ENCODE results near the gene MAOB.

Gene MAOB

DNA sequence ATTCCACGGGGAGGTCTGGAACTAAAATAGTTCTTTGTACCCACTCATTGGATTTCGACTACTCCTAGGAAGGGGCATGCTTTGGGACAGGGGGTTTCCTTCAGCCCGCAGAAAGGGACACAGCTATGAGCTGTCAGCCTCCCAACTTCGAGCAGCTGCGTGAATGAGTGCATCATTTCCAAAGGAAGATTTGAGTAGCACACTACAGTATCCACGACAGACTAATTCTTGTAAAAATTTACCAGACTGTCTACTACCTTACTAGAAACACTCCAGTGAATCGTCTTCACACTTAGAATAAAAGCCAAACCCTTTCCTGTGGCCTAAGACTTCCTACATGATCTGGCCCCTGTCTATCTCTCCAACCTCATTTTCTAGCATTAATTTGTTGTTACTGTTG is 124.2 kb downstream of the MAOB start:
- no peak overlapping the region for H3K4me3 ChIP-seq
- no peak overlapping the region for H3K9ac ChIP-seq (ENCODE audit: insufficient read length)
- no peak overlapping the region for H3K27ac ChIP-seq
- no peaks in the 10 kb centered on the region for H3K9me3 ChIP-seq (ENCODE audit: low read depth, low read length)
- DNase-seq (ENCODE audit: low read depth, low spot score): no peak
- TF ChIP-seq EZH2 (IDR thresholded peaks at IDR 0.05) (no peak), FOXP2 (optimal IDR thresholded peaks at IDR 0.05; ENCODE audit: control extremely low read depth, extremely low read length, insufficient read depth) (no peak), POLR2AphosphoS5 (IDR thresholded peaks at IDR 0.05; ENCODE audit: borderline replicate concordance, low read depth, low read length) (no peak)
- no peaks in the 10 kb centered on the region for H3K36me3 ChIP-seq (ENCODE audit: insufficient read depth, low read length)

DNA sequence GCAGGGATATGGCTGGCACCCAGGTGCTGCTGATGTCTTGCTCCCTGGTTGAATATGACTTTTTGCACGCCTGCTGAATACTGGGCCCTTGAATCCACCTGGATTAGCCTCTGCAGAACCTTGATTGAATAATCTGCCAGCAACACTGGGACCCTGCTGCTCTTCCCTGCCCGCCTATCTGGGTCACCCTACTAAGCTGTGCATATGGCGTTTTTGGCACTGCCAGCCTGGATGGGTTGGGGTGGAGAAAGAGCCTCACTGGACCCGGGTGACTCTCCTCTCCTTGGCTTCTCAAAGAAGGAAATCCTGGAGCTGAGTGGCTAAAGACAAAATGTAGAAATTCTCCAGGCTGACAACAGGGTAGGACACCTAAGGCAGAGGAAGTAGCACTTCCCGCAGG is 126.2 kb downstream of the MAOB start:
- Histone ChIP-seq H3K4me3 (no peak overlapping the region), H3K36me3 (ENCODE audit: insufficient read depth, low read length) (no peaks in the 10 kb centered on the region), H3K9me3 (ENCODE audit: low read depth, low read length) (no peaks in the 10 kb centered on the region), H3K9ac (ENCODE audit: insufficient read length) (no peak overlapping the region), H3K27ac (no peak overlapping the region)
- no peak for TF ChIP-seq EZH2 (IDR thresholded peaks at IDR 0.05)
- no peak for TF ChIP-seq POLR2AphosphoS5 (IDR thresholded peaks at IDR 0.05; ENCODE audit: borderline replicate concordance, low read depth, low read length)
- no peak for DNase-seq (ENCODE audit: low read depth, low spot score)

DNA sequence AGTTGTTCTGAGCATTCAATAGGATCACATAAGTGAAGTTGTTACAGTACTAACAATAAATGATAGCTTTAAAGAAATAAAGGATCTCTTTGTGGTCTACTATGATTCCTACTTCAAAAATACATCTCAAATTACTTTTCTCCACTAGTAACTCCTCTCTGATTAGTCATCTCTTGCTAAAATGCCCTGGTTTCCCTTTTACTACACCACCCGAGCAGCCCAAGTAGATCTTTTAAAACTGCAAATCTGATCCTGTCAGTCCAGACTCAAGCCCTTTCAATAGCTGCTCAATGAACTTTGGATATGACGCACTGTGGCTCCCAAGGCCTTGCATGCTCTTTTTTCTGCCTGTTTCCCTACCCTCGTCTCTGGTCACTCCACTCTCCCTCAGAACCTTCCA is 128.6 kb downstream of the MAOB start:
- no peaks in the 10 kb centered on the region for H3K36me3 ChIP-seq (ENCODE audit: insufficient read depth, low read length)
- DNase-seq (ENCODE audit: low read depth, low spot score): no peak

GRCh38 chrX:43750248-43750676 is 132.0 kb downstream of the MAOB start:
- Histone ChIP-seq H3K36me3 (ENCODE audit: insufficient read depth, low read length) (no peaks in the 10 kb centered on the region), H3K9ac (ENCODE audit: insufficient read length) (no peak overlapping the region), H3K4me3 (no peak overlapping the region), H3K27ac (no peak overlapping the region), H3K9me3 (ENCODE audit: low read depth, low read length) (no peaks in the 10 kb centered on the region)
- DNase-seq (ENCODE audit: low read depth, low spot score): peak; percentile 28
- TF ChIP-seq FOXP2 (optimal IDR thresholded peaks at IDR 0.05; ENCODE audit: control extremely low read depth, extremely low read length, insufficient read depth) (no peak), POLR2AphosphoS5 (IDR thresholded peaks at IDR 0.05; ENCODE audit: borderline replicate concordance, low read depth, low read length) (no peak), EZH2 (IDR thresholded peaks at IDR 0.05) (no peak)

More for the DNA sequence above, 128.6 kb downstream of the MAOB start:
- H3K27ac ChIP-seq: no peak overlapping the region
- TF ChIP-seq POLR2AphosphoS5 (IDR thresholded peaks at IDR 0.05; ENCODE audit: borderline replicate concordance, low read depth, low read length) (no peak), FOXP2 (optimal IDR thresholded peaks at IDR 0.05; ENCODE audit: control extremely low read depth, extremely low read length, insufficient read depth) (no peak), EZH2 (IDR thresholded peaks at IDR 0.05) (no peak)
- H3K4me3 ChIP-seq: no peak overlapping the region
- H3K9ac ChIP-seq (ENCODE audit: insufficient read length): no peak overlapping the region
- no peaks in the 10 kb centered on the region for H3K9me3 ChIP-seq (ENCODE audit: low read depth, low read length)

- H3K27ac ChIP-seq: no peak overlapping the region
- TF ChIP-seq FOXP2 (optimal IDR thresholded peaks at IDR 0.05; ENCODE audit: control extremely low read depth, extremely low read length, insufficient read depth) (no peak), EZH2 (IDR thresholded peaks at IDR 0.05) (no peak), POLR2AphosphoS5 (IDR thresholded peaks at IDR 0.05; ENCODE audit: borderline replicate concordance, low read depth, low read length) (no peak)
- no peaks in the 10 kb centered on the region for H3K9me3 ChIP-seq (ENCODE audit: low read depth, low read length)
- H3K4me3 ChIP-seq: no peak overlapping the region
- H3K9ac ChIP-seq (ENCODE audit: insufficient read length): no peak overlapping the region
- DNase-seq (ENCODE audit: low read depth, low spot score): no peak
- no peaks in the 10 kb centered on the region for H3K36me3 ChIP-seq (ENCODE audit: insufficient read depth, low read length)
Observed at GRCh38 chrX:43747476-43747875, 134.8 kb downstream of the MAOB start.

GRCh38 chrX:43745938-43746721 is 136.1 kb downstream of the MAOB start:
- Histone ChIP-seq H3K36me3 (ENCODE audit: insufficient read depth, low read length) (no peaks in the 10 kb centered on the region), H3K9me3 (ENCODE audit: low read depth, low read length) (no peaks in the 10 kb centered on the region), H3K9ac (ENCODE audit: insufficient read length) (no peak overlapping the region), H3K4me3 (no peak overlapping the region), H3K27ac (no peak overlapping the region)
- DNase-seq (ENCODE audit: low read depth, low spot score): no peak
- no peak for TF ChIP-seq POLR2AphosphoS5 (IDR thresholded peaks at IDR 0.05; ENCODE audit: borderline replicate concordance, low read depth, low read length)
- TF ChIP-seq FOXP2 (optimal IDR thresholded peaks at IDR 0.05; ENCODE audit: control extremely low read depth, extremely low read length, insufficient read depth): no peak
- TF ChIP-seq EZH2 (IDR thresholded peaks at IDR 0.05): no peak

GRCh38 chrX:43744284-43744683 is 138.0 kb downstream of the MAOB start:
- no peak overlapping the region for H3K4me3 ChIP-seq
- no peak for DNase-seq (ENCODE audit: low read depth, low spot score)
- H3K9ac ChIP-seq (ENCODE audit: insufficient read length): no peak overlapping the region
- H3K36me3 ChIP-seq (ENCODE audit: insufficient read depth, low read length): no peaks in the 10 kb centered on the region
- H3K27ac ChIP-seq: no peak overlapping the region
- TF ChIP-seq EZH2 (IDR thresholded peaks at IDR 0.05): no peak
- no peak for TF ChIP-seq POLR2AphosphoS5 (IDR thresholded peaks at IDR 0.05; ENCODE audit: borderline replicate concordance, low read depth, low read length)
- TF ChIP-seq FOXP2 (optimal IDR thresholded peaks at IDR 0.05; ENCODE audit: control extremely low read depth, extremely low read length, insufficient read depth): no peak
- no peaks in the 10 kb centered on the region for H3K9me3 ChIP-seq (ENCODE audit: low read depth, low read length)

DNA sequence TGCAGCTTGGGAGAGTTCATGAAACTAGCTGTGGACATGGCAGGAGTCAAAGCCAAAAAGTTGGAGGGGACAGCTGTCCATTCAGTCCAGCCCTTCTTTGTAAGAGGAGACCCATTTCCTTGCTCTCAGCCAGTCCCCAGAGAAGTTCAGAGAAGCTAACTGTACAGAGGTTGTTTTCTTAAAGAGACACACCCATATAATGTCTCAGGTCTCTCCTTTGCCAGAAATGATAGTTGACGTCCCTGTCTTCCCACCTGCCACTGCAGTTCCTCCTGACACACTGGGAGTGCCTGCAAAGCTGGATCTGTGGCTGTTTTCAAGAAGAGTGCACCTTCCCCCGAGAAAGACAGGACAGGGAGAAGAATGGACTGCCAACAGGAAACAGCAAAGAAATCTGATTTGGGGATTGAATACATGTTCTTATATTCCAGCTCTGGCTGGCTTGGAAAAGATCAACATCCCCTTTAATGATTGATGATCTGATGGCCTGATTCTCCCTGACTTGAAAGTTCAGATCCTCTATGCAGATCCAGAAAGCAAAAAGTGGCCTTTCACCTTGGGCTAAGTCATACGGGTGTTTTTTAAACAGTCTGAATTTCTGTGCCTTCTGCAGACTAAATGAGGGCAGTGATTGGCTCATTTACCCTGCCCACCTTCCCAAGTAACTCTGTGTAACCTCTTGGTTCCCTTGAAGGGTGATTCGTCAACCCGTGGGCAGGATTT is 139.0 kb downstream of the MAOB start:
- H3K27ac ChIP-seq: no peak overlapping the region
- no peak for TF ChIP-seq EZH2 (IDR thresholded peaks at IDR 0.05)
- no peak for TF ChIP-seq POLR2AphosphoS5 (IDR thresholded peaks at IDR 0.05; ENCODE audit: borderline replicate concordance, low read depth, low read length)
- no peak for TF ChIP-seq FOXP2 (optimal IDR thresholded peaks at IDR 0.05; ENCODE audit: control extremely low read depth, extremely low read length, insufficient read depth)
- no peaks in the 10 kb centered on the region for H3K9me3 ChIP-seq (ENCODE audit: low read depth, low read length)
- H3K36me3 ChIP-seq (ENCODE audit: insufficient read depth, low read length): no peaks in the 10 kb centered on the region
- H3K9ac ChIP-seq (ENCODE audit: insufficient read length): no peak overlapping the region
- H3K4me3 ChIP-seq: no peak overlapping the region
- DNase-seq (ENCODE audit: low read depth, low spot score): no peak
